Coronary artery (tissue), 2 donors: ENCODE results near the gene PTRH1.

Experiments used
- DNase-seq: peaks from one replicate; pipeline ENCODE4 v3.0.0-alpha.2; 2017; ENCODE audit warnings: low spot score
- H3K27ac ChIP-seq, 2 donors: fragments of 200-600 bp; sonication (generic); one replicate each; pipeline ENCODE4 v1.5.1; 2016 to 2019
- H3K4me3 ChIP-seq: fragments of 200-600 bp; sonication (generic); 2 replicates; pipeline ENCODE4 v1.5.1; 2016; ENCODE audit warnings: mild to moderate bottlenecking, moderate library complexity
- TF ChIP-seq, protein P1 (sequence below): fragments of 200-600 bp; sonication (generic); IDR thresholded peaks from one replicate; pipeline ENCODE4 v1.5.1; 2019; ENCODE audit warnings: antibody characterized with exemption

Gene PTRH1

DNA sequence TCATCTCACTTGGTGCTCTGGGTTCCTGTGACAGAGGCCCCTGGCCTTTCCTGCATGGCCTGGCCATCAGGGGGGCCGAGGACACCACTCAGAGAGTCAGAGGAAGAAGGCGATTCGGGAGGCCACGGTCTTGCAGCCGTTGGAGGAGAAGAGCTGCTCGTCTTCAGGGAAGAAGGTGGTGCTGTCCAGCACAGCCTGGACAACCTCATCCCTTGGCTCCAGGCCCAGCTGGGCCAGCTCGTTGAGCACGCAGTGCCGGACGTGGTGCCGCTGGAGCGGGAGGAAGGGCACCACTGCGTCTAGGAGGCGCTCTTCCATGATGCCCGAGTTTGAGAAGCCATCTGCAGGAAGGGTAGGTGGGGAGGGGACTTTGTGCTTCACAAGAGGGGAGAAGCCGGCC, 16.5 kb upstream of the PTRH1 start:
- DNase-seq = no peak
- TF ChIP-seq, protein P1, sequence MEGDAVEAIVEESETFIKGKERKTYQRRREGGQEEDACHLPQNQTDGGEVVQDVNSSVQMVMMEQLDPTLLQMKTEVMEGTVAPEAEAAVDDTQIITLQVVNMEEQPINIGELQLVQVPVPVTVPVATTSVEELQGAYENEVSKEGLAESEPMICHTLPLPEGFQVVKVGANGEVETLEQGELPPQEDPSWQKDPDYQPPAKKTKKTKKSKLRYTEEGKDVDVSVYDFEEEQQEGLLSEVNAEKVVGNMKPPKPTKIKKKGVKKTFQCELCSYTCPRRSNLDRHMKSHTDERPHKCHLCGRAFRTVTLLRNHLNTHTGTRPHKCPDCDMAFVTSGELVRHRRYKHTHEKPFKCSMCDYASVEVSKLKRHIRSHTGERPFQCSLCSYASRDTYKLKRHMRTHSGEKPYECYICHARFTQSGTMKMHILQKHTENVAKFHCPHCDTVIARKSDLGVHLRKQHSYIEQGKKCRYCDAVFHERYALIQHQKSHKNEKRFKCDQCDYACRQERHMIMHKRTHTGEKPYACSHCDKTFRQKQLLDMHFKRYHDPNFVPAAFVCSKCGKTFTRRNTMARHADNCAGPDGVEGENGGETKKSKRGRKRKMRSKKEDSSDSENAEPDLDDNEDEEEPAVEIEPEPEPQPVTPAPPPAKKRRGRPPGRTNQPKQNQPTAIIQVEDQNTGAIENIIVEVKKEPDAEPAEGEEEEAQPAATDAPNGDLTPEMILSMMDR = no peak
- Histone ChIP-seq H3K27ac (no peak overlapping the region), H3K4me3 (no peak overlapping the region)

DNA sequence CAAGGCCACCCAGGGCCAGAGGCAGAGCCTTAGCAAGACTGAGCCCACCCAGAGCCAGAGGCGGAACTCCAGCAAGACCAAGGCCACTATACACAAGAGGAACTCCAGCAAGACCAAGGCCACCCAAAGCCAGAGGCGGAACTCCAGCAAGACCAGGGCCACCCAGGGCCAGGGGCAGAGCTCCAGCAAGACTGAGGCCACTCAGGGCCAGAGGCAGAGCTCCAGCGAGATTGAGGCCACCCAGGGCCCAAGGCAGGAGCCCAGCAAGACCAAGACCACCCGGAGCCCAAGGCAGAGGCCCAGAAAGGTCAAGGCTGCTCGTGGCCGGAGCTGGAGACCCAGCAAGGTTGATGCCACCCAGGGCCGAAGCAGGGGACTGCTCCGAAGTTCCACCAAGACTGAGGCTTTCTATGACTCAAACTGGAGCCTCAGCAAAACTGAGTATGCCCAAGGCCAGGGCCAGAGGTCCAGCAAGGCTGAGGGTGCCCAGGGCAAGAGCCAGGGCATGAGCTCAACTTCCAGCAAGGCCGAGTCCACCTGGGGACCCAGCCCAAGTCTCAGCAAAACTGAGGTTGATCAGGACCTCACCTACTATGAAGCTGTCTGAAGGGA, 15.4 kb upstream of the PTRH1 start:
- Histone ChIP-seq H3K4me3 (no peak overlapping the region), H3K27ac (no peak overlapping the region)
- no peak for DNase-seq
- TF ChIP-seq, protein P1 = no peak

DNA sequence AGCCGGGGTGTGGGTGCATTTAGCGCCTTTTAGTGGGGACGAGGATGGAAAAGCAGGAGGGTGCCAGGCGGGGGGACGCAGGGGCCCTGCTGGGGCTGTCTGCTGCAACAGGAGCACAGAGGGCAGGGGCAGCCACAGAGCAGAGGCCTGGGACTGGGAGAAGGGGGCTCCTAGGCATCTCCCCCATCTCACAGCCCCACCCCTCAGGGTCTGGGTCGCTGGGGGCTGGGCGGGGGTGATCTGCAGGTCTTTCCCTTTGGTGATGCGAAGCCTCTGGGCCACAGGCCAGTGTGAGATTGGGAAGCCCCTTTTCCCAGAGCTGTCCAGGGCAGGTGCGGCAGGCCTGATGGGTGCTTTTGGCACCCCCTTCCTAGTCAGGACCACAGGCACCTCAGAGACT, 14.8 kb upstream of the PTRH1 start:
- no peak overlapping the region for H3K4me3 ChIP-seq
- H3K27ac ChIP-seq = no peak overlapping the region
- no peak for DNase-seq
- TF ChIP-seq, protein P1 = no peak

DNA sequence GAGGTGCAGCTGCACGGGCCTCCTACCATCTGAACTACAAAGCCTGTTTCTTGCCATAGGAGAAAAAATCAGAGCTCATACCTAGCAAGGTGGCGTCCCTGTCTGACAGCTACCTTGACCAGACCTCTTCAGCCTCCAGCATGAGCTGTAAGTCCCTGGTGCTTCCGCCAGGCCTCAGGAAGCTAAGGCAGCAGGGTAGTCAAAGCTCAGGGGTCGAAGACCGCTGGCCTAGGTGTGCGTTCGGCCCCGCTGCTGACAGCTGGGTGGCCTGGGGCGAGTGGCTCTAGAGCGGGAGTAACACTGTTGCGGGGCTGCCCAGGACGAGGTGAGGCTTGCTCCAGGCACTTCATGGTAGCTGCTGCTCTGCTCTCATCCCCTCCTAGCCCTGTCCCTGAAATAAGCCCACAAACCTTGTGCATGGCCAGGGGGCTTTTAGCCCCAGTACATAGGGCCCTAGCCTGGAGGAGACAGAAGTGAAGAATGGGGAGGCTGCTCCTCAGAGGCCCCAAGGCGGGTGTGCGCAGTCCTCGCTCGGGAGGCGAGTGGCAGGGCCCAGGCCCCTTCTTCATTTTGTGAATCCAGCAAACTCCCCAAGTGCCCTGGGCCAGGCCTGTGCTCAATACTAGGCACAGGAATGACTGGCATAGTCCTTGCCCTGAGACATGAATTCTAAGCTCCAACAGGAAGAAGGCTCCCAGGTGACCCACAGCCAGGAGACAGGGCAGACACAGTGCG, 14.2 kb upstream of the PTRH1 start:
- Histone ChIP-seq H3K27ac (no peak overlapping the region), H3K4me3 (no peak overlapping the region)
- TF ChIP-seq, protein P1 = no peak
- DNase-seq = no peak

DNA sequence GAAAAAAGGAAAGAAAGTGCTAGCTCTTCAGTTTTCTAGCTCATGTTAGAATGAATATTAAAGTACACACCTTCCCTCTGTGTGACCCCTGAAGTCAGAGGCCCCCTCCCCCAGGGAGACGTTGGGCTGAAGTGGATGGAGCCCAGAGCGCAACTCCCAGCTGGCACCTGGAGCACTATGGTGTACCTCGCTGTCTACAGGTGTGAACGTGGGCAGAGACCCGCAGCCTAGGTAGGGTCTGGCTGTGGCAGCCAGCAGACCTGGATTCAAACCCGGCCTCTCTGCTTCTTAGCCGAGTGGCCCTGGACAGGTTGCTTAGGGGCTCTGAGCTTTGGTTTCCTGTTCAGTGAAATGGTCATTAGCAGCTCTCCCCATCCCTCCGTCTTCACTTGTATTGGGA, 13.3 kb upstream of the PTRH1 start:
- Histone ChIP-seq H3K4me3 (no peak overlapping the region), H3K27ac (no peak overlapping the region)
- TF ChIP-seq, protein P1 = no peak
- DNase-seq = no peak

DNA sequence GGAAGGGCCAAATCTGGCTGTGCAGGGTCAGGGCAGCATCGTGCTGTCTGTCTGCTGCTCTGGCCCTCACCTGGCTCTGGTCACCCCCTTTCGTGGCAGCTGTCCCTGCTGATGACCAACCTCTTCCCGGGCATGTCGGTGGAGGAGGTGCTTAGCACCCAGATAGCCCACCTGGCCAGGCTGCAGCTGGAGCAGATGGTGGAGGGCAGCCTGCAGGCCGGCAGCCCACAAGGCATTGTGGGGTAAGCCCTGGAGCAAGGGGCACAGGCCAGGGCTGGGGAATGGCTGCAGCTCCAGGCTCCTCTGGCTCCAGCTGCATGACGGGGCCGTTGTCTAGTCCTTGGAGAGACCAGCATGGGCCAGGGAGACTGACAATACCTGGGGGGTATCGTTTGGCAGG, 11.4 kb upstream of the PTRH1 start:
- no peak overlapping the region for H3K27ac ChIP-seq
- TF ChIP-seq, protein P1 = no peak
- DNase-seq = no peak
- H3K4me3 ChIP-seq = no peak overlapping the region

DNA sequence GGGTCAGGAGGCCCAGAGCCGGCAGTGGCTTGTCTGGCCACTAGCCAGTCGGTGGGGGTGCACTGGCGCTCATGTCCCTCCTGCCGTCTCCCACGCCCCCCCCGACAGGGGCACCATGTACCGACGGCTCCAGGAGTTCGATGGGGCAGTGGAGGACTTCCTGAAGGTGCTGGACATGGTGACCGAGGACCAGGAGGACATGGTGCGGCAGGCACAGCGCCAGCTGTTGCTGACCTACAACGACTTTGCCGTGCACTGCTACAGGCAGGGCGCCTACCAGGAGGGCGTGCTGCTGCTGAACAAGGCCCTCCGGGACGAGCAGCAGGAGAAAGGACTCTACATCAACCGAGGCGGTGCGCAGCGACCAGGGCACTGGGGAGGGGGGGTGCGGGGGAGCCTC, 8.5 kb upstream of the PTRH1 start:
- Histone ChIP-seq H3K4me3 (no peak overlapping the region), H3K27ac (no peak overlapping the region)
- no peak for DNase-seq
- TF ChIP-seq, protein P1 = no peak
